ENCODE results near the gene ASRGL1.

DNA sequence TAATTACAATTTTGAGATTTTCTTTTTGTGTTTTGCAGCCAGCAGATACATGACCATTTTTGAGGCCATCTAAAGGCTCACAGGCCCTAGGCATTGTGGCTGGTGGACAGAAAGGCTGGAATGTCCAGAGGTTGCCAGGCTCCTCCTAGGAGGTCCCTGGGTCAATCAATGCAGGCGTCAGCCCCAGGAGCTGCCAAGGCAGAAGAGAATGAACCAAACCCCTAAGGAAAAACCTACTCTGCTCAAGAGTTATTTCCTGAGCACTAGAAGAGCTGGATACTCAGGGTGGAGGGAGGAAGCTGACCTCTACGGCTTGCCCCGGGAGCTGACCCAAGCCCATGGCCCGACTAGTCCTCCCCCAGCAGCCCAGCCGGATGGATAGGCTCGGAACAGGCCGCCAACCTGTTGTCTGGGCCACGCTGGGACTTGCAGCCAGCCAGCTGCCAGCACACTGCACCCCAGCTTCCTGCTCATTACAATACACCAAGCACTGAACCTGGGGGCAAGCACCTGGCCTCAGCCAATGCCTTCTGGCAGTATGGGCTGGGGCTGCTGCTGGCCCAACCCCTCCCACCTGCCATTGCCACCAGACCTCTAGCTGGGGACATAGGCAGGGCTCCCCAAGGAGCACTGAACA is 75.9 kb downstream of the ASRGL1 start:
- peak in 2 of 3 donors; percentile 45 to 47 for TF ChIP-seq POLR2AphosphoS5 (IDR thresholded peaks at IDR 0.05)
- TF ChIP-seq, protein P1, sequence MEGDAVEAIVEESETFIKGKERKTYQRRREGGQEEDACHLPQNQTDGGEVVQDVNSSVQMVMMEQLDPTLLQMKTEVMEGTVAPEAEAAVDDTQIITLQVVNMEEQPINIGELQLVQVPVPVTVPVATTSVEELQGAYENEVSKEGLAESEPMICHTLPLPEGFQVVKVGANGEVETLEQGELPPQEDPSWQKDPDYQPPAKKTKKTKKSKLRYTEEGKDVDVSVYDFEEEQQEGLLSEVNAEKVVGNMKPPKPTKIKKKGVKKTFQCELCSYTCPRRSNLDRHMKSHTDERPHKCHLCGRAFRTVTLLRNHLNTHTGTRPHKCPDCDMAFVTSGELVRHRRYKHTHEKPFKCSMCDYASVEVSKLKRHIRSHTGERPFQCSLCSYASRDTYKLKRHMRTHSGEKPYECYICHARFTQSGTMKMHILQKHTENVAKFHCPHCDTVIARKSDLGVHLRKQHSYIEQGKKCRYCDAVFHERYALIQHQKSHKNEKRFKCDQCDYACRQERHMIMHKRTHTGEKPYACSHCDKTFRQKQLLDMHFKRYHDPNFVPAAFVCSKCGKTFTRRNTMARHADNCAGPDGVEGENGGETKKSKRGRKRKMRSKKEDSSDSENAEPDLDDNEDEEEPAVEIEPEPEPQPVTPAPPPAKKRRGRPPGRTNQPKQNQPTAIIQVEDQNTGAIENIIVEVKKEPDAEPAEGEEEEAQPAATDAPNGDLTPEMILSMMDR (IDR thresholded peaks at IDR 0.05 in 8 of 11, conservative IDR thresholded peaks at IDR 0.05 in 3 of 11): no peak
